DOHH2 (cell line): Measurements from ENCODE around the gene LRRC59.

Source experiments
- CTCF ChIP-seq: fragments of 200-600 bp; sonication (generic); IDR thresholded peaks from one replicate; pipeline ENCODE4 v1.5.1; 2014; ENCODE audit warnings: antibody characterized with exemption, mild to moderate bottlenecking, low read depth, low read length; ENCODE audit not compliant: poor library complexity, severe bottlenecking
- EZH2phosphoT487 ChIP-seq: fragments of 200-600 bp; sonication (generic); IDR thresholded peaks from 2 replicates; pipeline ENCODE4 v1.6.1; 2017; ENCODE audit warnings: borderline replicate concordance, mild to moderate bottlenecking, antibody characterized with exemption, low read length, moderate library complexity, mixed read lengths

GRCh38 chr17:50367401-50367800 is 29.9 kb downstream of the LRRC59 start:
- TF ChIP-seq CTCF (no peak), EZH2phosphoT487 (no peak)
